ENCODE measurements around the gene ITPRIPL1.

The ITPRIPL1 gene

DNA sequence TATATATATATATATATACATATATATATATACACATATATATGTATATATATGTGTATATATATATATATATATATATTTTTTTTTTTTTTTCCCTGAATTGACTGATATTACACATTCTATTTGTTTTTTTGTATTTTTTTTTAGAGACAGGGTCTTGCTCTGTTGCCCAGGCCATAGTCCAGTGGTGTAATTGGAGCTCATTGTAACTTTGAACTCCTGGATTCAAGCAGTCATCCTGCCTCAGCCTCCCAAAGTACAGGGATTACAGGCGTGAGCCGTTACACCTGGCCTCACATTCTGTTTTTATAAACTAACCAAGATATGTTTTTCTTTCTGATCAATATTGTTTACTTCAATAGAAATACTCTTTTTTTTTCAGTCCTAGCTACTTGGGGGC is 36.6 kb downstream of the ITPRIPL1 start:
- DNase-seq (ENCODE audit: low read depth), result no peak
- TF ChIP-seq CTCF (IDR thresholded peaks at IDR 0.05; ENCODE audit: insufficient read depth, low read depth, low read length, missing control alignments), result no peak
- H3K4me3 ChIP-seq (ENCODE audit: low read depth, low read length), result no peak overlapping the region

- no peak overlapping the region for H3K4me3 ChIP-seq (ENCODE audit: low read depth, low read length)
- no peak for DNase-seq (ENCODE audit: low read depth)
- no peak for TF ChIP-seq CTCF (IDR thresholded peaks at IDR 0.05; ENCODE audit: insufficient read depth, low read depth, low read length, missing control alignments)
These were observed 44.1 kb downstream of the ITPRIPL1 start for GRCh38 chr2:96369186-96369585.

- TF ChIP-seq CTCF (IDR thresholded peaks at IDR 0.05; ENCODE audit: insufficient read depth, low read depth, low read length, missing control alignments), result no peak
- H3K4me3 ChIP-seq (ENCODE audit: low read depth, low read length), result no peak overlapping the region
- no peak for DNase-seq (ENCODE audit: low read depth)
These were observed 49.3 kb downstream of the ITPRIPL1 start for GRCh38 chr2:96374211-96374951.
